ENCODE data around the gene NOL11.
A peak's percentile ranks its signal among the peaks of the same experiment; 100 is the strongest.
"Not testable (repeated sequence)": the region's sequence is repeated elsewhere in the genome, so short reads cannot be mapped to it uniquely, and the experiment has no call there.

The NOL11 gene

GRCh38 chr17:67717624-67718324, at the start of gene NOL11:
Gene NOL11, plus strand, starts transcription at chr17:67717936. Its CDS starts 12 bp downstream, at chr17:67717948.
- DNase-seq = peak; percentile 99

- DNase-seq = peak; percentile 62 to 87
Observed at GRCh38 chr17:67671493-67671892, 46.2 kb upstream of the NOL11 start.

- DNase-seq = peak; percentile 64 to 90
Observed at GRCh38 chr17:67672592-67673335, 45.0 kb upstream of the NOL11 start.

GRCh38 chr17:67675481-67675880, 42.3 kb upstream of the NOL11 start:
- DNase-seq = peak; percentile 22 to 82

- no peak for DNase-seq
Observed at GRCh38 chr17:67676305-67676704, 41.4 kb upstream of the NOL11 start.

DNA sequence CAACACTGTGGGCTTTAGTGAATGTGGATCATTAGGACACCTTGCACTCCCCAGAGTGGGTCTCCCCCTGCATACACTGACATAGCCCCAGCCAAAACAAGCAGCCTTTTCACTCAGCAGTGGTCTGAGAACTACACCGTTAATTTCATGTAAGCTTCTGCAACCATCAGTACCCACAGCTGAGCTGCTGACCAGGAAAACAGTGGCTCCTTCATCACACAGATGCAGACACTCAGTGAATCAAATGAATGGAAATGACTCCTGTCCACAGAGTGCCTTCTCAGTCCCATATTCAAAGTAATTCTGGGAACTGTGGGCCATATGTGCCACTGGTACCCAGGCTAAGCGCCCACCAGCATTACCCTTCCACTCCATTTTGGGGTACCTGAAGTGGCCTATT, 39.3 kb upstream of the NOL11 start:
- DNase-seq = no peak

GRCh38 chr17:67679225-67679624, 38.5 kb upstream of the NOL11 start:
- DNase-seq = no peak

DNA sequence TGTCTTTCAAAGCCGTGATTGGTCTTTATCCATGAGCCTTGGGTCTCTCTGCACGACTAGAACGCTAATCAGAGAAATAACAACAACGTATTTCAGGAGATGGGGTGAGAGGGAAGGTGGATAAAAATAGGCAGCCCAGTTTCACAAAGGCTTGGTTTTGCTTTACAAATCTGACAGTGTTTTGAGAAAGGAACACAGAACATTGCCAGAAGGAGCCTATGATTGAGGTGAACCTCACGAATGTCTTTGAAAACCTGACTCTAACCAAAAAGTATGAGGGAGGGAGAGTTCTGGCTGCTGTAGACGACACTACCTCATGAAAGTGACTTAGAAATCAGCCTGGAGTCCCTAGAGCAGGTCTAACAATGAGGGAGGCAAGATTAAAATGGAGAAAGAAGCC, 38.0 kb upstream of the NOL11 start:
- DNase-seq = no peak

DNA sequence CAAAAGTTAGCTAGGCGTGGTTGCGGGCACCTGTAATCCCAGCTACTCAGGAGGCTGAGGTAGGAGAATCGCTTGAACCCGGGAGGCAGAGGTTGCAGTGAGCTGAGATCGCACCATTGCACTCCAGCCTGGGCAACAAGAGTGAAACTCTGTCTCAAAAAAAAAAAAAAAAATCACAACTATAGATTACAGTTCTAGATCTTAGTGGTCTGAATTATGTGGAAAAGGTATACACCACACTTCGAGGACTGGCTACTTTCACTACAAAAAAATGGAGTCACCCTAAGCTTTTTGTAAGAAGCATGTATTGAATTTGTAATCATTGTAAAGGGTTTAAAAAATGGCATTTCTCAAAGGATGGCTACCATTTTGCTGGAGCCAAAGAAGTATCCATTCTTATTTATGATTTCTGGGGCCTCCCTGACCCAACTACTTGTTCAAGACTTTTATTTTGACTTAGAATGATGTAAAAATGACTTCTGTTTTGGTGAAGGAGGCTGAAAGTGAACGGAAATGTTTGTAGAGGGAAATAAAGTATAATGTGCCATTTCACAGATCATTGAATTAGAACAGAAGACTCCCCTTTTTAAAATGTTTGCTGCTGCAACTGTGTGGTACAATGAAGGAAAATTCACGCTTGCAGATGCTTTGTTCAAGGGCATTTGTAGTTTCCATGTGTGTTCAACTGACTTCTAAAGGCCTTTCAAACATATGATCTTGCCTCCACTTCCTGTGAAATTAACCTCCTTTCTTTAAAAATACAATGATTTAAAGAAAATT, 37.1 kb upstream of the NOL11 start:
- peak; percentile 19 to 80 for DNase-seq

- peak in 1 of 2 experiments; percentile 25 for DNase-seq
Observed at GRCh38 chr17:67682196-67682595, 35.5 kb upstream of the NOL11 start.

DNA sequence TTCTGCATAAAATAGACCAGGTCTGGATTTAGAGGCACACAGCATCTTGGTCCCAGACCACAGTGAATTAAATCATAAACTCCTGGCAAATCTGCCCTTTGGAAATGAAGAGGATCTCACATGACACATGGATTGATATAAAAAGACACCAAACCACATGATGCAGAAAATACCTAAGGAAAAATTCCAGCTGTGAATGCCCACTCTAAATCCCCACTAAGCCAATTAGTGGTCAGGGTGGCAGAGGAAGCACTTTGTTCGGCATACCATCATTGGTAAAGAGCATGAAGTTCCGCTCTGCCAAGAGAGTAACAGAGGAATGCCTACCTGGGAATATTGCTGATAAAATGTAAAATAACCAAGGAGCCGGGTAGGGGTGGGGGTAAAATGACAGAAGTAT, 32.4 kb upstream of the NOL11 start:
- no peak for DNase-seq

DNA sequence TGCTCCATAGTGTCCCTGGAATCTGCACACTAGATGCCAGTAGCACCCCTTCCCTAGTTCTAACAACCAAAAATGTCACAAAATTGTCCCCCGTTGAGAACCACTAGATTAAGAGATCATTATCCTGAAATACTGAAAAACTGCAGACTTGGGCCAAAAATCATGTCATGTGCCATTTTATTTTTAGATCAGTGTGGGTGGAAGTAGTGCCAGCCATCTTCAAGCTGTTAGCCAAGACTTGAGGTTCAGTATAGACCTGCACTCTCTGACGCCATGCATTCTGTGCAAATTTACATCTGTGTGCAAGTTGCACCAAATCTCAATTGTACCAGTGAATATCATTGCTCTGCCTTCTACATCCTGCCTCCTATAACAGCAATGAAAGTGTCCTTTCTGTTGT, 31.5 kb upstream of the NOL11 start:
- DNase-seq = no peak

- DNase-seq = no peak
Observed at GRCh38 chr17:67687511-67687910, 30.2 kb upstream of the NOL11 start.

- peak; percentile 80 to 81 for DNase-seq
Observed at GRCh38 chr17:67689534-67690177, 28.1 kb upstream of the NOL11 start.

DNA sequence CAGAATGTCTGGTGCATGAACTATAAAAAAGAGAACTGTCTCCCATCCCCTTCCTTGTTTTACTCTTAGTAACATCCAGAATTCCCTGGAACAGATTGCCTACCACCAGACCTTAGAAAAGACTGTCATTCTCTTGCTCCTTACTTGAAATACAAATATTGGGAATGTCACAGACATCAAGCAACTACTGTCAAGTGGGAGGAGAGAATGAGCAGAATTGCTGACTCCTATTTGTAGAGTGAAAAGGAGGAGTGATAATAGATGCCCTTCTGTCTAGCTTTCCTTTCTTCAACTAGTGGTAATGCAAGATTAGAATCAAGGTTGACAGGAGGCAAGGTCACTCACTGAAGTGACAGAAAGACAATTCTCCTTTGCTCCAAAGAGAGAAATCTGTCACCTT, 23.9 kb upstream of the NOL11 start:
- DNase-seq = no peak

DNA sequence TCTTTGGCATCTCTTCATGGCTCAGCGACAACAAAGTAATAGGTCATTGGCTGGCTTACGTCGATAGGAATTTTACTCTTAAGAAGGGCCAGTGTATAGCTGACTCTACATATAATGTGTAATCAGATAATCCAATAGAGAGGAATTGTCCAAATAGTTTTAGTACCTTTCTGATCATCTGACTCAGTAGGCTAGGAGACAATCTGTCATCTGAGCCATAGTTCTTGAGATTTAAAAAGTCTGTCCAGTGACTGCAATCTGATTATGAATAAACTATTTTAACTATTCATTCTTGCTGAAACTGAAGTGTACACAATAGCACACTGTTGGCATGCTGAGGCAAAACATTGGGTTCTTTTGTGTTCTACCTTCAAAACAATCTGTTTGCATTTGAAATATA, 21.4 kb upstream of the NOL11 start:
- no peak for DNase-seq

GRCh38 chr17:67696853-67697498, 20.8 kb upstream of the NOL11 start:
- DNase-seq = peak in 1 of 2 experiments; percentile 31

- DNase-seq = peak in 1 of 2 experiments; percentile 67
Observed at GRCh38 chr17:67700037-67700724, 17.6 kb upstream of the NOL11 start.

- DNase-seq = no peak
Observed at GRCh38 chr17:67700725-67701119, 17.0 kb upstream of the NOL11 start.

- not testable (repeated sequence) for DNase-seq
Observed at GRCh38 chr17:67702861-67703260, 14.9 kb upstream of the NOL11 start.

DNA sequence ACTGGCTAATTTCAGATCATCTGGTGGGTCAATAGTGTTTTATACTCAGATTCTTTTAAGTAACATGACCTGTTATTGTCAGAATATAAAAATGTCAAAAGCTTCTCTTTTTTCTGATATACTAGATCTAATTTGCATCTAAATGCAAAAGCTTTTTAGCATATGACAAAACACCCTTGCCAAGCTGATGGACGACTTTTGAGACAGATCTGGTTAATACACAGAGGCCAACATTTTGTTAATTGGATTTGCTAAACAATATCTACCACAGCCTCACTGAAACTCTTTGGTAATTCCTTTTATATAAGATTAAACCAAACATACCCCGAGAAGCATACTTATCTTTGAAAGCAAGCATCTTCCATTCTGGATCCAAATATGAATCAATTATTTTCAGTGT, 10.3 kb upstream of the NOL11 start:
- peak in 1 of 2 experiments; percentile 37 for DNase-seq

DNA sequence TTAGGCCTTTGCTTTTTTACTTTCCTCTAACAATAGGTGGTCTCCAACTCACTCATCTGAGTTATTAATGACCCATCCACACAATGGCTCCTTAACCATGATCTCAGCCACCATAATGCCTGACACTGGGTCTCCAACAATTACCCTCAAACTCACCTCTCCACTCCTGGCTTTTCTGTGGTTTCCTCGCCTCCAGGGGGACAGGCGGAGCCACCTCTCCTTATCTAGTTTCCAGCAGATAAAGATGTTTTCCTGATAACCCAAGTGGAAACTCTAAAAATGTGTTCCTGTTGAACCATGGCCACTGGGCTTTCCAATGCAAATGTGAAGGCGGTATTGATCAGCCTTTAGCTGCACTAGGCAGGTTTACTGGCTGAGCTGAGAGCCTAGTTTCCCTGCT, 9.4 kb upstream of the NOL11 start:
- no peak for DNase-seq
